ENCODE data around the gene TSPAN14.
"Not testable (repeated sequence)": the region's sequence is repeated elsewhere in the genome, so short reads cannot be mapped to it uniquely, and the experiment has no call there.

Gene TSPAN14

DNA sequence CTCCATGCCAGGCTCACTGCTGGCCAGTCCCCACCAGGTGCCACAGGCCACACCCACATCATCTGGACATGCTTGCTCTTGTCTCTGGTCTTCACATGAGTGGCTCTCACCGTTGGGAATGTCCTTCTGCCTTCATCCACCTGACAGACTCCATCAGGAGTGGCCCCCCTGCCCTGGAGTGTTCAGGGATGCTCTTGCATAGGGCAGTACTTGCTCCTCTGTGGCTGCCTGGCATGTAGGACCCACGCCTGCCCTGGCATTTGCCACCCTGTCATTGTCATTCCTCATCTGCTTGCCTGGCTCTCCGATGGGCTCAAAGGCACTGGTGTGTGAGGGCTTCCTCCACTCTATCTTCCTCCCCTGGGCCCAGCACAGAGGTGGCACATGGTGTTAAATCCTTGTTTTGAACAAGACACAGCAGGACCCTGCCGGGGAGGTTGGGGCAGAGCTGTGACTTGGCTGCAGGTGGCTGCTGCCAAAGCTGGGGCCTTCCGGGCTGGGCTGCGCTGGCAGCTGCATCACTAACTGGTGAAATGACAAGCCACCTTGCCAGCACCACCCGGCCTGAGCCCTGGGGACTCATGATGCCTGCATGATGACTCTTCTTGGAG lies 85.4 kb downstream of the TSPAN14 start:
- FAIRE-seq (no peak), DNase-seq (ENCODE audit: insufficient read length, low spot score) (no peak)

DNA sequence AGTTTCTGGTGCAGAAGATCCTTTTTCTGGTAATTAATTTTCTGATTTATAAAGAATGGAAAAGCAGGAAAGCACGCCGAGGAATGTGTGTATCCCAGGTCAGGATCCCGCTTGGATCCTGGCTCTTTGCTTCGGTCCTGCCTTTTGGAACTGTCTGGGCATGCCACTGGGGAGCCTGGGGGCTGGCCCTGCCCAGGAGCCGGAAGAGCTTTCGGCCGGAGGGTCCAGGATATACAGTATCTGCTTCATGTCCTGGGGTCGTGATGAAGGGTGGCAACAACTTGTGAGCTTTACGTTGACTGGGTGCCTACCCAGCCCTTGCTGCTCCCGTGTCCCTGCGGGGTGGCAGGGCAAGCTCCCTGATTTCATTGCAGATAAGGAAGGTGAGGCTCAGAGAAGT lies 86.0 kb downstream of the TSPAN14 start:
- FAIRE-seq (no peak), DNase-seq (ENCODE audit: insufficient read length, low spot score) (no peak)

DNA sequence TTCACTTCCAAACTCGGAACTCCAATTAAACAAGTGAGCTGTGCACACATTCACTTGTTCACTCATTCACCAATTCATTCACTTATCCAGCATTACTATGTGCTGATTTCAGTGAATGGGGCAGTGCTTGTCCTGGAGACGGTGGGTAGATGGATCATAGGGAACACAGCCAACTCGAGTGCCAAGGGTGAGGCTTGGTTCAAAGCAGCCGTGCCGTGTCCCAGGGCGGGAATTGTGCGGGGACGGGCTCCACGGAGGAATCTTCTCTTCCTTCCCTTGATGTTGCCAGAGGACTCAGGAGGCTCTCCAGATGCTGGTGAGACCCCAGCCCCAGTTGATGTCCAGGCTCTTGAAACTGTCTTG lies 86.5 kb downstream of the TSPAN14 start:
- no peak for FAIRE-seq

DNA sequence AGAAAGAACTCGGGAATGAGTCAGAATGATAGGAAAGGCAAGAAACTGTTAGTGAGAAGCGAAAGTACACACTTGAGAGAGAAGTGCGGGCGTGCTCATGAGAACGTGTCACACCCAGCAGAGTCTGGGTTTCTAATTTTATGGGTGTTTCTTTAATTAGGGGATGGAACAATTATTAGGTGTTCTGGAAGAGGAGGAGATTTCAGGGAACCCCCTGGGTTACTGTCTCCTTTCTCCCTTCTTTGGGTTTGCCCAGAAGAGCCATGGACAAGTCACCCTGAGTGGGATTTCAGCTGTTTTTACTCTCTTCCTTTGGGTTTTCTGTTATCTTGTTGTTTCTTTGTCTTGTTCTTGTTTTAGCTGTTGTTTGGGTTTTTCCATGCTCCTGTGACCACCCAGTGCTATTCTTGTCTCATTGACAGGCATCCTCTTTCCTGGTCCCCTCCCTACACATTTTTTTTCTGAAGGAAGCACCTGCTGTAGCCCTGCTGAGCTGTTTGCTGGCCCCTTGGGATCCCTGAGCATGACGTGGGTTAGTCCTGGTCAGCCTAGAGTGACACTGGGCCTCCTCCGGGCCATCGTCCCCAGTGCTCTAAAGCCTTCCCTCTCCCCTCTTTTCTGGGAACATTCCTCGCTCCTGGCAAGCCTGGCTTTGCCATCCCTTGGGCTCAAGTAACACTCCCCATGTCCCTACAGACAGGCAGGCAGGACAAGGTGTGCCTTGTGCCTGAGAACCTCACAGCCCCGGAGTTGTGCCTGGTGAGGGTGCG lies 87.1 kb downstream of the TSPAN14 start:
- no peak for DNase-seq (ENCODE audit: insufficient read length, low spot score)
- FAIRE-seq = no peak

More for the DNA sequence above, 86.5 kb downstream of the TSPAN14 start:
- DNase-seq (ENCODE audit: insufficient read length, low spot score) = no peak

DNA sequence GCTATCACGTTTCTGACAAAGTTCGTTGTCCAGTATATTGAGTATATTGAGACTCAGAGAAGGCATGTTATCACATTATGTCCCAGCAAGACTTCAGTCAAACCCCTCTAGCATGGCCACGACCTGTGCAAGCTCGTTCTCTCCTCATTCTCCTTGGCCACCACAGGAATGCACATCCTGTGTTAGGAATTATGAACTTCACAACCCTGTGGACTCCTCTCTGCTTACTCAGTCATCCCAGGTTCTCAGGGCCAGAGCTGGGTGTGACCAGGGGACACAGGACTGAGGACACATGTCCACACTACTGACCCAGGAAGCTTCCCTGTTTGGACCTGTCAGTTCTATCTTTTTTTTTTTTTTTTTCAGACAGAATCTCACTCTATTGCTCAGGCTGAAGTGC lies 87.9 kb downstream of the TSPAN14 start:
- DNase-seq (ENCODE audit: insufficient read length, low spot score) = no peak
- FAIRE-seq = no peak

DNA sequence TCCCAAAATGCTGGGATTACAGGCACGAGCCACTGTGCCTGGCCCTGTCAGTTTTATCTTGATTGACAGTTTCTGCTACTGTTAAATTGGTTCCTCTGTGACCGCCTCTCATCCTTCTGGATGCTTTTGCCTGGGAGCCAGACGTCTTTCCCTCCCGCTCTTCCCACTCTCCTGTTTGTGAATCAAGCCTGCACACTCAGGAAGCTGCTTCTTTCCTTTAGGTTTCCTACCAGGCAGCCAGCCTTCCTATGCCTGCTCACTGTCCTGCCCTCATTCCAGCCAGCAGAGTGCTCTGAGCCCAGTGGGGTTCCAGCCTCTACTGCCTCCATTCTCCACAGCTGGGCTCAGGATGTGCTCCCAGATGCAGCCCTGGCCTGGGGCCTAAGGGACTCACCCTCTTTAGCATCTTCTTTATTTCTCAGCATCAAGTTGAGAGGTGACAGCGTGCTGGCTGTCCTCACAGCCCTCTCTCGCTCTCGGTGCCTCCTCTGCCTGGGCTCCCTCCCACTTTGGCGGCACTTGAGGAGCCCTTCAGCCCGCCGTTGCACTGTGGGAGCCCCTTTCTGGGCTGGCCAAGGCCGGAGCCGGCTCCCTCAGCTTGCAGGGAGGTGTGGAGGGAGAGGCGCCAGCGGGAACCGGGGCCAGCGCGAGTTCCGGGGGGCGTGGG lies 88.7 kb downstream of the TSPAN14 start:
- FAIRE-seq (no peak), DNase-seq (ENCODE audit: insufficient read length, low spot score) (no peak)

DNA sequence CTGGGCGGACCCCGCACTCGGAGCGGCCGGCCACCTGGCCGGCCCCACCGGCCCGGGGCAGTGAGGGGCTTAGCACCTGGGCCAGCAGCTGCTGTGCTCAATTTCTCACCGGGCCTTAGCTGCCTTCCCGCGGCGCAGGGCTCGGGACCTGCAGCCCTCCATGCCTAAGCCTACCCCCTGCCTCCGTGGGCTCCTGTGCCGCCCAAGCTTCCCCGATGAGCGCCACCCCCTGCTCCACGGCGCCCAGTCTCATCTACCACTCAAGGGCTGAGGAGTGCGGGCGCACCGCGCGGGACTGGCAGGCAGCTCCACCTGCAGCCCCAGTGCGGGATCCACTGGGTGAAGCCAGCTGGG lies 89.2 kb downstream of the TSPAN14 start:
- not testable (repeated sequence) for DNase-seq (ENCODE audit: insufficient read length, low spot score); FAIRE-seq

DNA sequence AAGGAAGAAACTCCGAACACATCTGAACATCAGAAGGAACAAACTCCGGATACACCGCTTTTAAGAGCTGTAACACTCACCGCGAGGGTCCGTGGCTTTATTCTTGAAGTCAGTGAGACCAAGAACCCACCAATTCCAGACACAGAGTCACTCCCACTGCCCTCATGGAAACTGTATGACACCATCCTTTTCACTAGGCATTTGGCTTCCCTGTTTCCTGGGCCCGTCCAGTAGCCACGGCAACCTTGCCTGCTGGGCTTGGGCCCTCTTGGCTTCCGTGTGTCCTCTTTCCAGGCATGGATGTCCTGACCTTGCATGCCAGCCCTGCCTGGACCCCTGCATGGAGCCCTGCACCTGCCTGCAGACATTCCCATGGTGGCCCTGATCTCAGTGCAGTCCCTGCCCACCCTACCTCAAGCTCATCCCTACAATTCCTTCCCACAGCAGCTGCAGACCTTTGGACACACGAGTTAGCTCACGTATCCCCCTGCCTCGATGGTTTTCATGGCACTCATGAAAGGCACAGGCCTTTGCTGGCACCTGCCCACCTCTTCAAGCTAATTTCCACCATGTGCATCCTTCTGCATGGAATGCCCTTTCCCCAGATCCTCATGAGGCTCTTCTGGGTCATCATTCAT lies 90.3 kb downstream of the TSPAN14 start:
- no peak for FAIRE-seq

DNA sequence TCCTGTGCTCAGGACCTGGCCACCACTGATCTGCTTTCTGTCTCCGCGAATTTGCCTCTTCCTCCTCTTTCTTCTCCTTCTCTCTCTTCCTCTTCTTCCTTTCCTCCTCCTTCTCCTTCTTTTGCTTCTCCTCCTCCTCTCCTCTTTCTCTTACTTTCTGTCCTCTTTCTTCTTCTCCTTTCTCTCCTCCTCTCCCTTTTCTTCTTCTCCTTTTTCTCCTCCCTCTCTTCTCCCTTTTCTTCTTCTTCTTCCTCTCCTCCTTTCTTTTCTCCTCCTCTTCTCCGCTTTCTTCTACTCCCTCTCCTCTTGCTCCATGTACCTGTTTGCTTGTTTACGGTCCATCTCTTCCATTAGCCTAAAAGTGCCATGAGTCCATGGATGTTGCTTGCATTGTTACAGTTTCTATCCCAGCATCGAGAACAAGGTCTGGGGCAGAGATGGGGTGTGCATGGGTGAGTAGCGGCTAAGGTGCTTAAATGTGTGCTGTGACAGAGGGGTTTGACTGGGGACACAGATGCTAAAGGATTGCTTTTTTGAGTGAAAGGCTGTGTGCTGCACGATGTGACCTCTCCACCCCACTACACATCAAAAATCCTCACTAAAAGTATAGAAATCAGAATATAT lies 91.3 kb downstream of the TSPAN14 start:
- DNase-seq (ENCODE audit: insufficient read length, low spot score) (no peak), FAIRE-seq (no peak)

More for the DNA sequence above, 90.3 kb downstream of the TSPAN14 start:
- no peak for DNase-seq (ENCODE audit: insufficient read length, low spot score)

DNA sequence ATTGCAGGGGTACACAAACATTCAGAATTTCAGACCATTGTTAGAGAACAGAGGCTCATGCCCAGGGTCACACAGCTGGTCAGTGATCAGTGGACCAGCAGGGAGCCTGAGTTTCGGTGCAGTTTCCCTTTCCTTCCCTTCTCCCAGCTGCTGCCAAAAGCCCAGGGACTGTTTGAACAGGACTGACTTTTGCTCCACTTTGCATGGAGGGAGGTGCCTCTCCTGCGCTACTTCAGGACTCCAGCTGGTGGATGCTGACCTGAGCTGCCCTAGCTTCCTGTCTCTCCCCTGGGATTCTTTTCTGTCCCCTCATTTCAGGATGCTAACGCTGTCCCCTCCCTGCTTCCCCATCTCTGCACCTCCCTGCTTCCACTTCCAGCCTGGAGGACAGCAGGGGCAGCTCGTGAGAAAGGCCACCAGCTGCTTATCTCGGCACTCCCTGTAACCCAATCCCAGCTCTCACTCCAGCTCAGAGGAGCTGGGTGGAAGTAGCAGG lies 98.1 kb downstream of the TSPAN14 start:
- FAIRE-seq (no peak), DNase-seq (ENCODE audit: insufficient read length, low spot score) (no peak)

DNA sequence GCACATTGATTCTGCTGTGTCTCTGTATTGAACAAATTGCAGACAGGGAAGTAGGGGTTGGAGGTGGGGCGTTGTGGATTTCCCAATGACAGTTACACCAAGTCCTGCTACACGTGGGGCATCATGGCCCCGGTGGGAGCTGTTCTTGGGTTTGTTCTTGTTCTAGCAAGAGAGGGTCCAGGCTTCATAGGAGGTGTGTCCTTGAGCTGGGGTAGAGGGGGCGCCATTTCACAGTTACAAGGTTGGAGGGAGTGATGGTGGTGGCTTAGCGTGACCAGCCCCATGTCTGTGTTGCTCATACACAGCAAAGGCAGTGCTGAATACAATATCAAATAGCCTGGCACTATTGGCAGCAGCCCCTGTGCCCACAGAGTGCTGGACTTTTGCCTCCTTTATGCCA lies 99.3 kb downstream of the TSPAN14 start:
- no peak for FAIRE-seq
- DNase-seq (ENCODE audit: insufficient read length, low spot score) = no peak

DNA sequence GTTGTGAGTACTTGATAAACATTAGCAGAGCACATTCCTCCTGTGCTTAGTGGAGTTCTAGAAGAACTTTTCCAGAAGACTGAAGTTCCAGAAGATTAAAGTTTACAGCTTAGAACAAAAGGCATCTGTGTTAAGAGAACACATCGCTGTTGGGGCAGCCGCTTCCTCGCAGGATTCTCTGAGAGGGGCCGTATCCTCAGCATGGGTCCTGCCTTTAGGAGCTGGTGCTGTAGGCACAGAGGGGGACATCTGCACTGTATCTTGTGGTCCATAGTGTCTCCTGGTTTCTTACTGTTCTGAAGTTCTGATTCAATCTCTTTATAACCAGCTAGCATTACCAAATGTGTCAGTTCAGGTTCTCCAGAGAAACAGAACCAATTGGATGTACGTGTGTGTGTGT lies 99.9 kb downstream of the TSPAN14 start:
- FAIRE-seq (no peak), DNase-seq (ENCODE audit: insufficient read length, low spot score) (no peak)

DNA sequence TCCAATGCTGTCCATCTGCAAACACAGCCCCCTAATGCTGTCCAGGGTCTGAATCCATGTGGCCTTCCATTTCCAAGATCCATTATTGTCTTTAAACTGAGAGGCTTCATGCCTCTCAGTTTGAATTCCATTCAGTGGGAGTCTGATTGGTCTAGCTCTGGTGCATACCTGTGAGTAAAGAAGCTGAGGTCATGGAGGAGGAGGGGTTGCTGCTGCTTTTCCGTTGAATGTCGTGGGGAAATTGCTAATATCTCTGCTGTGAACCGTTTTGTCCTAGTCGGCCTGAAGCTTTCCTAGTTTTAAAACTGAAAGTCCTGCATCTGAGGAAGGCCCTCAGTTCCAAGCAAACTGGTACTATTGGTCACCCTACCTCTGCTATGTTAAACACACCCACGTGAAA lies 101.3 kb downstream of the TSPAN14 start:
- DNase-seq (ENCODE audit: insufficient read length, low spot score) = no peak
- no peak for FAIRE-seq

DNA sequence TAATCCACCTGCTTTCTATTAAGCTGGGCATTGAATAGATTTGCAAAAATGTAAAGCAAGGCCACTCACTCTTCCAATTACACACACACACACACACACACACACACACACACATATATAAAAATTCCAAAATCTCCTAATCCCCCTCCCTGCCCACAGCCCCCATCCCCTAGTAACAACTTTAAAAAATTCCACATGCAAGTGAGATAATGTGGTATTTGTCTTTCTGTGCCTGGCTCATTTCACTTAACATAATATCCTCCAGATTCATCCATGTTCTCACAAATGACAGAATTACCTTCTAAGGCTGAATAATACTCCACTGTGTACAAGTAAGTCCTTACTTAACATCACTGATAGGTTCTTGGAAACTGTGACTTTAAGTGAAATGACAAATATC lies 107.8 kb downstream of the TSPAN14 start:
- FAIRE-seq (no peak), DNase-seq (ENCODE audit: insufficient read length, low spot score) (no peak)

DNA sequence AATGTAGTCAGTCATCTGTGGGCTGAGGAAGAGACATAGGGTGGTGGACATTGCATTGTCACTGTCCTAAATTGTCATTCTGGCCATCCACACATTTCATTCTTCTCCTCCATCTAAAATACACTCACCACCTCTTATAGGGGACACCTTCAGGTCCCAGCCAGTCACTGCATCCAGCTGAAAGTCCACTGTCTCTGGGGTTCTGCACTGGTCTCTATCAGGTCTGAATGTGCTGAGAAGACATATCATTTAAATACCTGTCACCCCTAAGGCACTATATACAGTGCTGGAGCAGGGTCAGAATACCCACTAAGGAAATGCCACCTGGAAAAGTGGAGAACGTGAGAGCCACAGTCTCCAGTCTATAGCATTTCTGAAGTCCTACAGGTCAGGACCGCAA lies 113.2 kb downstream of the TSPAN14 start:
- FAIRE-seq = no peak
- DNase-seq (ENCODE audit: insufficient read length, low spot score) = no peak

DNA sequence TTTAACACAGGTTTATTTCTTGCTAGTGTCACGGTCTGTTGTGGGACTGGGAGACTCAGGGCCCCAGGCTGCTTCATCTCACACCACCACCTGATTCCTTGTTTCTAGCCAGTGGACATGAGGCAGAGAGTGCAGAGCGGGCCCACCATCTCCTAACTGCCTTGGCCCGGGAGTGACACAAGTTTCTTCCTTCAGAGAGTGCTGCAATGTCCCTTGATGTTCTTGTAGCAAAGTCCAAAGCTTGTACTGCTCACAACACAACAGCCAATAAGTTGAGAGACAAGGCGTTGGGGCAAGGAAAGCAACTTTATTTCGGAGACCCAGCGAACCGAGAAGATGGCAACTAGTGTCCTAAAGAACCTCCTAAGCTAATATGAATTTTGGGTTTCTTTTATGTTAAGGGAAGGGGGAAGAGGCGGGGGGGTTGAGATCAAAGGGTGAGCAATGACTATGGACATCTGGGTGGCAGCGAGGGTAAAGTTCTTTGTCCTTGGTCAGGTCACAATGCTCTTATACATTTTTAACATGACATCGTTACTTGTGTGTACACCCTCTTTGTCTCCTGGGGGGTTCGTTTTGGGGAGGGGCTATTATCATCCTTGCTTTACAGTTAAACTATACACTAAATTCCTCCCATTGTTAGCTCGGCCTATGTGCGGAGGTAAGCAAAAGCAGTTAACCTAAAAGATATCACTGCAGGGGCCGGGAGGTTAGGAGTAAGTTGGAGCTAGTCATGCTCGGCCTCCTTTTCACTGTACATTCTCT lies 115.2 kb downstream of the TSPAN14 start:
- FAIRE-seq = no peak
- no peak for DNase-seq (ENCODE audit: insufficient read length, low spot score)

DNA sequence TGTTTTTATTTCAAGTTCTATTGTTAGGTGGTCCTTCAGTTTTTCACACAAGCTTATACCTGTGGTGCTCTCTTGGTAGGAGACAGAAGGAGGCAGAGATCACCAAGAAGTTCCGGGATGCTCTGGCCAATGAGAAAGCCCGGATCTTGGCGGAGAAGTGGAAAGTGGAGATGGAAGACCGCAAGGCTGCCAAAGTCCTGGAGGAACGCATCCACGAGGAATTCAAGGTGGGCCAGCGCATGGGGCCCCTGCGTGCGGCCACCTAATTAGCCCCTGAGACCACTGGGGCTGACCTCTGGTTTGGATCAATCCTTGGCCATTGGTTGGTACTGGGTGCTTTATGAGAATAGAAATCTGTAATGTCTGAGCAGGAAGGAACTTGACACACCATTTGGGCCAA lies 117.2 kb downstream of the TSPAN14 start:
- DNase-seq (ENCODE audit: insufficient read length, low spot score) (no peak), FAIRE-seq (no peak)

DNA sequence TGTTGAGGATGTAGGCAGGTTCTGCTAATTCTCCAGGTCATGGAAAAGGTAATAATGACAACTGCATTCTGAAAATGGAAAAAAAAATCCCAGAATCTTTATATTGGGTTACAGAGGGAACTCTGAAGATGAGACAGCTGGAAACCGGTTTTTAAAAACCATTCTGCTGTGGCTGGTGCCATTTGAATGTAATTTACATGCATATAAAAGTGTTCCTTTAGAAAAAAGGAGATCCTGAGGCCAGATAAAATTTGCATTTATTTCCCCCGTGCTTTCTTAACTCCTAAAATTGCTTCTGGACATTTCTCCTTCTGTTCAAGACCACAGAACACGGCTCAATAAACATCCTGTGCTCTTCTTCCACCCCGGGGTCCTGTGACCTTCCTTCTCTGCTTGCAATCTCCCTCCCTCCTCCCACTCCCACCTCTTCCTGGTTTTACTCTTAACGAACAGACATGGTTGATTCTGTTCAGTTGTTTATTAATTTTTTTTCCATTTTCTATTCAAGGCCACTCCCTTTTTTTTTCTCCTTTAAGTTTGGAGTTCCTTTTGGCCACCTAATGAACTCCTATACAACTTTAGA lies 125.2 kb downstream of the TSPAN14 start:
- DNase-seq (ENCODE audit: insufficient read length, low spot score) = no peak
- FAIRE-seq = no peak

DNA sequence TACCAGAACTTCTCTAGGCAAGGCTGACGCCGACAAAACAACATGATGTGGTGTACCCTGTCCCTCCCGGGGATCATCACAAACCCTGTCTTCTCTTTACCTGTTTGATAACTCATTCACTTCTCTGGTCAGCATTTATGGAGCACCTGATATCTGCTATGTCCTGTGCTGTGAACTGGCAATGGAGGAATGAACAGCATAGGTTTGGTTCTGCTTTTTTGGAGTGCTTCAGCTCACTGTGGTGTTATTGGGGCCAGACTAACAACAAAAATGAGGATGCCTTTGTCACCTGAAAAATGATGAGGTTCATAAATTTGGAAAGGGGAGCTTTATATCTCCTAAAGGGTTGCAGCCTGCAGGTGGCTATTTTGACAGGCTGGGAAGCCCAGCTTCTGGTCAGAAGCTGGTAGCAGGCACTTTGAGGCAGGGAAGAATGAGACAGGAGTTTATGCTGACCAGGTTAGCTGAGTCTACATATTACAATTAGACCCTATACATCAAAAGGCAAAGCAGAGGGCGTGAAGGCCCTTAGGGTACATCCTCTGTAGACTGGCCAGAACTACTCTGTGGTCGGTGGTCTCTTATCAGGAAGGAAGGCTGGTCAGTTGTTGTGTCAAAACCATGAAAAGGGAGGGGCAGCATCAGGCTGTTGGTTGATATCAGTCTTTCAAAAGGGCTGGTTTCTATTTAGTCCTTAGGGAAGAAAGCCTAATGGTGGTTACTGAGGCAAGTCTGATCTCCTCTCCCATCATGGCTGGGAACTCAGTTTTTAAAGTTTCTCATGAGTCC lies 125.9 kb downstream of the TSPAN14 start:
- DNase-seq (ENCODE audit: insufficient read length, low spot score) (no peak), FAIRE-seq (no peak)
